NCI-H187 (cell line): ENCODE results near the gene NADSYN1.

Experiments
- DNase-seq, 2 experiments: peaks; one replicate each; lab custom pipeline; 2025; lab: John Stamatoyannopoulos, UW

Gene NADSYN1

DNA sequence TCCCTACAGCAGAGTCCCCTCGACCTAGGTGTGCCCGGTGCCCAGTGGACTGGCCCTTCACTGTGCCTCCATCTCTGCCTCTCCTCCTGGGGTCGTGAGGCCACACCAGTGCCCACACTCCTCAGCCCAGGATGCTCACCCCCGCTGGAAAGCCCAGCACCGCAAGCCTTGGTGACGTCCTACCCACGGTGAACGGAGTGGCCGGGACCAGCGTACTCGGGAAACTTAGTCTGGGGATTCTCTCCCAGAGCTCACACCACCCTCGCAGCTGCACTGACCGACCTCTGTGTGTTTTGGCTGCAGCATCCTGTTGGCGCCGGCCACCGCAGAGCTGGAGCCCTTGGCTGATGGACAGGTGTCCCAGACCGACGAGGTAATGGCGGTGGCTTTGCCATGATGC, 38.5 kb downstream of the NADSYN1 start:
- no peak for DNase-seq

- no peak for DNase-seq
Observed at GRCh38 chr11:71491940-71492339, 38.9 kb downstream of the NADSYN1 start.

GRCh38 chr11:71495286-71496230, 42.6 kb downstream of the NADSYN1 start:
- DNase-seq, result no peak

- no peak for DNase-seq
Observed at GRCh38 chr11:71496421-71496820, 43.4 kb downstream of the NADSYN1 start.

DNA sequence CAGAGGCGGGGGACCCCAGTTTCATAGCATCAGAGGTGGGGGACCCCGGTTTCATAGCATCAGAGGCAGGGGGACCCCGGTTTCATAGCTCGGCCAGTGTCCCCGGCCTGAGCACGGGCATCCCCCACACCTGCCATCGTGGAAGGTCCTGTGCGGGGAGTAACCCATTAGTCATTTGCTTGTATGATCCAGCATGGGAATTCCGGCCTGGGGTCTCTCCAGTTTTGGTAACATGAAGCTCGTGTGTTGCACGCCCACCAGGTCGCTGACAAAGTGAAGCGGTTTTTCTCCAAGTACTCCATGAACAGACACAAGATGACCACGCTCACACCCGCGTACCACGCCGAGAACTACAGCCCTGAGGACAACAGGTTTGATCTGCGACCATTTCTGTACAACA, 45.1 kb downstream of the NADSYN1 start:
- DNase-seq, result no peak

GRCh38 chr11:71499125-71499524, 46.1 kb downstream of the NADSYN1 start:
- no peak for DNase-seq

DNA sequence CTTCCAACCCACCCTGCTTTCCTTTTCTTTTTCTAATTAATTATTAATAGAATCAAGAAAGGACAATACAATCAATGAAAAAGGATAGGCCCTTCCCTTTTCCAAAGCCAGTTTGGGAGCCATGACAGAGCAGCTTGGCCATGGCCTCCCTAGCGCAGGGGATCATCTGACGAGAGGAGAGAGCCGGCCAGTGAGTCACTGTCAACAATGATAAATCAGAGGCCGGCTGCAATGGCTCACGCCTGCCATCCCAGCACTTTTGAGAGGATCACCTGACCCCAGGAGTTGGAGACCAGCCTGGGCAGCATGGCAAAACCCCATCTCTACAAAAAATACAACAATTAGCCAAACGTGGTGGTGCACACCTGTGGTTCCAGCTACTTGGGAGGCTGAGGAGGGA, 46.5 kb downstream of the NADSYN1 start:
- no peak for DNase-seq

DNA sequence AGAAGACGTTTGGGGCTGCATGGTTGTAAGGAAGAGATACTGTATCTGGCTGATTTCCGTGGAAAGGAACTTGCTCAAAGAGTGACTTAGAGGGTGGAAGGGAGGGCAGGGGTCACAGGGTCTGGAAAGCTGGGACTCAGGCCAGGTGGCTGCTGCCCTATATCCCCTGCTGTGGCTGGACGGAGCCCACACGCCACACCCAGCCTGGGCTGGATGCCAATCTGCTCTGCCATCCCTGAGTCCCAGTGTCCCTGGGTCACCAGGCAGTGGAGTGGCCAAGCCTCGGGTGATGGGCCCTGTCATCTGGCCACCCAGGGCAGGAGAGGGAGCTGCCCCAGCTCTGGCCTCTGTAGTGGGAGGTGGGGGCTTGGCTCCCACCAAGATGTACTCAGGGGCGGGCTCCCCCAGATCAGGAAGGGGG, 47.6 kb downstream of the NADSYN1 start:
- no peak for DNase-seq

- no peak for DNase-seq
Observed at GRCh38 chr11:71501071-71501985, 48.3 kb downstream of the NADSYN1 start.

DNA sequence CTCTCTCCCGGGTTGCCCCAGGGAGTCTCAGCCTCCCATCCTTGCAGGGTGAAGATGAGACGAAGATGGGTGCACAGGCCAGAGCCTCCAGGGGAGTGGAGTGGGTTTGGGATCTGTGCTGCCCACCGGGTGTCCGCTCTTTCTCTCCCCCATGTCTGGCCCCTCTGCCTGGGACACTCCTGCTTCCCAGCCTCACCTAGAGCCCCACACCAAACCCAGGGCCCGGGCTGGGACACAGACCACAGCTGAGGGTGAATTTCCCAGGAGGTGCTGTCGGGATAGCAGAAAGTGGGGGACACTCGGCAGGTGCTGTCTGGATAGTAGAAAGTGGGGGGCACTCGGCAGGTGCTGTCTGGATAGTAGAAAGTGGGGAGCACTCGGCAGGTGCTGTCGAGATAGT, 49.0 kb downstream of the NADSYN1 start:
- no peak for DNase-seq

- no peak for DNase-seq
Observed at GRCh38 chr11:71502871-71503435, 50.0 kb downstream of the NADSYN1 start.

- DNase-seq, result no peak
Observed at GRCh38 chr11:71504531-71504930, 51.5 kb downstream of the NADSYN1 start.

- DNase-seq, result no peak
Observed at GRCh38 chr11:71505001-71505400, 52.0 kb downstream of the NADSYN1 start.

- DNase-seq, result no peak
Observed at GRCh38 chr11:71505781-71506180, 52.8 kb downstream of the NADSYN1 start.

- DNase-seq, result no peak
Observed at GRCh38 chr11:71507102-71507501, 54.1 kb downstream of the NADSYN1 start.

DNA sequence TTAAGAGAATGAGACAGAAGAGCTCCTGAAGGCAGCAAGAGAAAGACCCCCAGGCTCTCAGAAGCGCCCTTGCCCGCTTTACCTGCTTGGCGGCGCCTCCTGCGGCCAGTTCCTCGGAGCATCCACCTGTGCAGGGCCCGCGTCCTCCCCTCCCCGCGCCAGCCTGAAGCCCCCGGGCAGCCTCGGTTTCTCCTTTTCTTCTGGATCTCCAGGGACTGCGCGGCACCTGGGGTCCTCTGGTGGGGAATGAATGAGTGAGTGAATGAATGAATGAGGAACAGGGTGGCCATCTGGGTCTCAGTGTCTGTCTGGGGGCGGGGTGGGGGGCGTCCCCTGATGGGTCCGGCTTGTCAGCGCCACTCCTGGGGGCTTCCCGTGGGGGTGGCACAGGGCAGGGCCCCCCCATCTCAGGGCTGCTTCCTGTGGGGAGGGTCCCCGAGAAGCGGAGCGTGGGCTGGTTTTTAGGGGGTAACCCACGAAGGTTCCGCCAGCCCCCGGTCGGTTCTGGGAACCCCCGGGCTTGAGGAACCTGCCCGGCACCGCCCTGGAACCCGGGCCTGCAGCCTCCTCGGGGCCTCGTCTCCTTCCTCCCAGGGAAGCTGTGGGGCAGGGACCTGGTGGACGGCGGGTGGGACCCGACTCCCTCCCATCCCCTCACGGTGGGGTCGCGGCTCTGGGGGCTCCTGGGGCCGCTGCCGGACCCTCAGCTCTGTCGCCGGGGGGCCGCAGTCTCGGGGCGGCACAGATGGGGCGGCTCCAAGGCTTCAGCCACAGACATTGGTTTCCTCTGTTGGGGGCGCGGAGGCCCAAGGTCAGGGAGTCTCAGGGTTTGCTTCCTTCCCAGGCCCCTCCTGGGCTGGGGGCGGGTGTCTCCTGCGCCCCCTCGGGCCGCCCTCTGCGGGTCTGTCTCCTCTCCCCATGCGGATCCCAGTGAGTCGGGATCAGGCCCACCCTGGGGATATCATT, 65.8 kb downstream of the NADSYN1 start:
- no peak for DNase-seq

- DNase-seq, result no peak
Observed at GRCh38 chr11:71519546-71519945, 66.5 kb downstream of the NADSYN1 start.

DNA sequence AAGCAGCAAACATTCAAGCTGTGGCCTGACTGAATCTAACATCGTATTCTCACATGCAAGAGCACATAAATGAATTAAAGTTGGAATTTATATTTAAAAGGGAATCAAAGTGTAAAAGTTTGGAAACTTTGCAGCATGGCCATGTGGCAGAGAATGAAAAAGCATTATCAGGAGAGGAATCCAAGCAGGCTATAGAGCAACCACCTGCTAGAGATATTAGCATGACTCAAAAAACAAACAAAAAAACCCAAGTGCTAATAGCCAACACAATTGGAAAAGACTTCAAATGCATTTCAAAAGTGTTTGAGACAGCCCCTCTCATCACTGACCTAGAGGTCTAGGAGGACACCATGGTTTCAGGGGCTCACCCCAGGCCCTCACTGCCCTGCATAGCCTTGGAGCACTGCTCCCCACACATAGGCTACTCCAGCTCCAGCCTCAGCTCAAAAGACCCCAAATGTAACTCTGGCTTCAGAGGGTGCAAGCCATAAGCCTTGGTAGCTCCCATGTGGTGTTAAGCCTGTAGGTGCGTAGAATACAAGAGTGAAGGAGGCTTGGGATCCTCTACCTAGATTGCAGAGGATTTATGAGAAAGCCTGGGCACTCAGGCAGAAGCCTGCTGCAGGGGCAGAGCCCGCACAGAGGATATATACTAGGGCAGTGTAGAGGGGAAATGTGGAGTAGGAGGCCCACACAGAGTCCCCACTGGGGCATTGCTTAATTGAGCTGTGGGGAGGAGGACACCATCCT, 72.4 kb downstream of the NADSYN1 start:
- no peak for DNase-seq

GRCh38 chr11:71525938-71526495, 73.0 kb downstream of the NADSYN1 start:
- no peak for DNase-seq
